Fibroblast of skin of back (primary cell): ENCODE measurements around the gene NAT8.
"Not testable (repeated sequence)": the region's sequence is repeated elsewhere in the genome, so short reads cannot be mapped to it uniquely, and the experiment has no call there.

Source experiments
- DNase-seq: peaks from one replicate; pipeline ENCODE4 v3.0.0-alpha.2; 2013

Gene NAT8

DNA sequence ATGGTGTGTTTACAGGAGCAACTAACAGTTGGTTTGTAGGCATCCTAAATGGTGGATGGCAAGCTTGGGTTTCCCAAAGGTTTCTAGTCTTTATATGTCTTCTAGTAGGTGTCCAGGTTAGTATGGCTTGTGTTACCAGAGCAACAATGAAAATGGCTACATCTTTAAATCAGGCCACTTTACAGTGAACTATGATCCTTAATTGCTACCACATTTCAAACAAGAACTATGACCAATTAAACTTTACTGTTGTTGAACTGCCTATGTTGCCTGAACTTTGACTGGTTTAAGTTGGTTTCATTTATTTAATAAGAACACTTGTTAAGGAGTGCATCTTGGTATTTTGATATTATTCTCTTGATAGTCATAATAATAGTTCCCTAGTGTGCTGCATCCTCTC is 5.2 kb downstream of the NAT8 start:
- not testable (repeated sequence) for DNase-seq

DNA sequence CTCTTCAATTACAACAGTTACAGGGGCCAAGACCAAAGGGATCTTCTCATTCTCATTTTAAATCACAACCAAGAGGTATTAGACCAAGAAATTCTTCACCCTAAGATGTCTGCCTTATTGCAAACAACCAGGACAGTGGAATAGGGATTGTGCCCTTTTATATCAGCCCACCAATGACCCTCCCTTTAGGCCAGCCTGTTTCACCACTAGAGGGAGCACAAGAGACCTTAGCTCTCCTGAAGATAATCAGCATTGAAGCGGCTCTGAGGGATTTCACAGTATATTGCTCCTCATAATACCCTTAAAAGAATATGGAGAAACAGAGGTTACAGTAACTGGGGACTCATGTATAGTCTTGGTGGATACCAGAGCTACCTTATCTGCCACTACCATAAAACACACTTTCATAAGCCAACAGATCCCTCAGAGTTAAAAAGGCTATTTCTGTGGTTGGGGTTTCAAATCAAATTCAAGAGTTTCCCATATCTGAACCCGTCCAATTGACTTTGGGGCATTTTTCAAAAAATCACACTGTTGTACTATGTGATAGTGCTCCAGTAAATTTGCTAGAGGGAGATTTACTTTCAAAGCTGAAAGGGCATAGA is 11.5 kb downstream of the NAT8 start:
- not testable (repeated sequence) for DNase-seq

DNA sequence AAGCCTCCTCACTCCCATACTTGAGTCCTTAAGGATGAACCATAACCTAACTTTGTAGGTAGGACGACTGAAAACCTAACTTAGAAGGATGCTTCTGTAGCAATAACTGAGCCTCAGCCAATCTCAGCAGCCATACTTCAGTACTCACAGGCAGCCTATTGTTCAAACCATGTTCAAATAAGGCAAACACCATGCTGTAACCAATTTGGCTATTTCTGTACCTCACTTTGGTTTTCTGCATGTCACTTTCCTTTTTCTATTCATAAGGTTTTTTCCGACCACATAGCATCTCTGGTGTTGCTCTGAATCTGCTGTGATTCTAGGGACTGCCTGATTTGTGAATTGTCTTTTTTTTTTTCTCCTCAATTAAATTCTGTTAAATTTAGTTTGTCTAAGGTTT is 13.7 kb downstream of the NAT8 start:
- not testable (repeated sequence) for DNase-seq

DNA sequence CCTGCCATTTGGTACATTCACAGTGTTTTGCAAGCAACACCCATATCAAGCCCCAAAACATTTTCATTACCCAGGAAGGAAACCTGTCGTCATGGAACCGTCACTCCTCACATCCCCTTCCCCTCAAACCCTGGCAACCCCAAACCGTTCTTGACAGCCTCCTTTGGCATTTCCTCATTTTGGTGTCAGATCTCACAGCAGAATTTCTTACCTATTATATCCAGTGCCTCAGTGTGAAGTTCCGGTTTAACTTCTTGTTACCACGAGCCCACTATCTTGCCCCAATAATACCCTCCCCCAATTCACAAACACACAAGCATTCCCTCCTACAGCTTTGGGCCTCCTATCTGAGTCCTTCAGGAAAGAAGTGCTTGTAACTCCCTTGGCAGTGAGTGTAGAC is 16.0 kb downstream of the NAT8 start:
- DNase-seq = not testable (repeated sequence)

DNA sequence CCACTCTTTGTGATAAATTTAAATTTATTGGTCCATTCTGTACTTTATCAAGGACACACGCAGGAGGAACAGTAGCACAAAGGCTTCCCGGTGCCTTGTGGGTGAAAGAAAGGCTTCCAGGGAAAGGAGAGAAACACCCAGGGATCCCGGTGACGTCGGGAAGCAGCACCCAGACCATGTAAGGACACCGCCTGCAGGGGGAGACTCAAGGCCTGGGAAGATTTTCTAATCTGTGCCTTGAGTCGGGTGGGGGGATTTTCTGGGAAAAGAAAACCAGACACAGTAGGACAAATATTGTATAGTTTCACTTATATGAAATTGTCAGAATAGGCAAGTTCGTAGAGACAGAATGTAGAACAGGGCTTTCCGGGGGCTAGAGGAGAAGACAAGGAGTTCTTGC is 17.6 kb downstream of the NAT8 start:
- DNase-seq = not testable (repeated sequence)

DNA sequence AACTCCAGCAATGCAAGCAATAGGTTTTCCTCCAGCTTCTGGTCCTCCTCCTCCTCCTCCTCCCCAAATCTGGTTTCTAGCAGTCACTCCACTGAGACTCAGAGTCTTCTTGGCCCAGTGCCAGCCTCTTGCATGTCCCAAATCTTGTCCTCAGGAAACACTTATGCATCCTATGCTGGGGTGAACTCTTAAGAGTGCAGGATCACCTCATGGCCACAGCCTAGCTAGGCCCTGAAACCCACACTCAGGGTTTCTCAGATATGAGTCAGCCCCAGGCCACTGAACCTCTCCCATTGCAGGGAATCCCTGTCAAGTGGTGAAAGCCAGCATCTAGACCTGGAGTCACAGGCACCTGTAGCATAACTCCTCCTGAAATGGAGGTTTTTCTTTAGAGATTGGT is 18.2 kb downstream of the NAT8 start:
- not testable (repeated sequence) for DNase-seq

DNA sequence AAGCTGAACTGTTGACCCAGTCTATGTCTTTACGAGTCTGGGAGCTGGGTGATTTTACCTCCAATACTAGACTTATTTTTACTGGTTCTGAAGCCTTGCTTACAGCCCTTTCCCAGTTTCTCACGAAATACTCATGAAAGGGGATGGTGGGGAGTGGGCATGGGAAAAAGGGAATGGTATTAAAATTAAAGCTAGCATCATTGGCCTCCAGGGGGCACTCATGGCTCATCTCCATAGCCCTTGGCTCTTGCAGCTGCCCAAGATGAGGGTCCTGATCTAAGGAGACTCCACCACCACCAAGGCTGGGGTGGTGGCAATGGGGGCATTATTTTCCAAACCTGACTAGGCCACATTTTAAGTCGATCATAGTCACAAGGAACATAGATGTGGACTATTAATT is 22.3 kb downstream of the NAT8 start:
- not testable (repeated sequence) for DNase-seq

DNA sequence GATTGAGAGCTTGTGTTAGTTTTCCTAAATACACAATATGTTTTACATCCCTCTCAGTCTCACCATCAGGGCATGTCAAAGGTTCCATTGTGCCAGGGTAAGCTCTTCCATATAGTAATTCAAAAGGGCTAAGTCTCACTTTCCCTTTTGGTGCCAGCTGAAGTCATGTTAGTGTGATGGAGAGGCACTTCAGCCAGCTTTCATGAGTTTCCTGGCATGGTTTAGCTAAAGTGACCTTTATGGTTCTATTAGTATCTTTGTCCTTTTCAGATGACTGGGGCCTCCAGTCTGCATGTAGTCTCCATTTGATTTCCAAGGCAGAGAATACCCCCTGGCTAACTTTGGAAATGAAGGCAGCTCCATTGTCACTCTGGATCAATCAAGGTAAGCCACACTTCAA is 27.2 kb downstream of the NAT8 start:
- DNase-seq = no peak

DNA sequence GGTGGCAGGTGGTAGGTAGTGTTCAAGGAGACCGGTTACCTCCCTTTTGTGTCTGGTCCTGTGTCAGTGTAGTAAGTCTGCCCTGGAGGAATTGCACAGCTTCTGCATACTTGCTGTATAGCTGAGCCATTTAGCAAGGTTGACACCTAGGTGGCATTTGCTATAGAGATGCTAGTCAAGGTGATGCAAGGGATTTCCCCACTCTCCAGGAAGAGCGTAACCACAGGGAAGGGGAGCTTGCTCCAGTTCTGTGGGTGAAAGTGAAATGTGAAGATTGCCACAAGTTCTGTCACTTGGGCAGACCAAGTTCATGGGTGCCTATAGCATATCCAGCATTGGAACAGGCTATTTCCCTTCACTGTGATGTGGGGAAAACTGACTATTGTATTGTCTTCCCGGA is 28.1 kb downstream of the NAT8 start:
- no peak for DNase-seq

DNA sequence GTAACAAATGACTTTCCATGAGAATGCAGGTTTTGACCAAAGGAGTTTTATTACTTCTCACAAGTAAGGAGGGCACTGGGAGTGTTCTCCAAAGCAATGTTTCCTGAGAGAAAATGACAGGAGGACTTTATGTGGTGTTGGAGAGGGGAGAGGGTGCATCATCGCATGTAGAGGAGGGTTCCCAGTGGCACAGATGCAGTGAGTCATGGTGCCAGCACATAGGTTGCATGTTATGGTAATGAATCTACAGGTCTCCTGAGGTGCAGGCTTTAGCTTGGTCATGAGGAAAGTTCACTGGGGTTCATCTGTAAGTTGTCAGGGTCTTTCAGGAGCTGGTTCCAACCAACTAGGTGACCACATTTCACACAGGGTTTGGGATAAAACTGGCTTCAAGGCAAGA is 30.4 kb downstream of the NAT8 start:
- peak; percentile 46 for DNase-seq

DNA sequence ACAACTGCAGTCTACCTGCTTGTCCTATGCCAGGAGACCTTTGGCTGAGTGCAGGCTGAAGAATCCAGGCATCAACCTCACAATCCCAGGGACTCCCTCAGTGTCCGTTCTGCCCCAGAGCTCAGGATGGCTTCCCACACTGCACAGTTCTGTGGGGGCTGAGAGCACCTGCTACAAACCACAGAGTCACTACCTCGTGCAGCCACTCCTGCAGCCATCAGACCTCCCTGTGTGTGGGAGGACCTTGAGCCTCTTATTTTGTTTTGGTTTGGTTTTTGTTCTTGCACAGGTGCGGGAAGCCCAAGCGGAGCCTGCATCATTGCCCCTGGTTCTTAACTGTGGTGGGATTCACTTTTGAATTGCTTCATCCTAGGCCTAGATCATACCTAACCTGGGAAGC is 31.0 kb downstream of the NAT8 start:
- no peak for DNase-seq

DNA sequence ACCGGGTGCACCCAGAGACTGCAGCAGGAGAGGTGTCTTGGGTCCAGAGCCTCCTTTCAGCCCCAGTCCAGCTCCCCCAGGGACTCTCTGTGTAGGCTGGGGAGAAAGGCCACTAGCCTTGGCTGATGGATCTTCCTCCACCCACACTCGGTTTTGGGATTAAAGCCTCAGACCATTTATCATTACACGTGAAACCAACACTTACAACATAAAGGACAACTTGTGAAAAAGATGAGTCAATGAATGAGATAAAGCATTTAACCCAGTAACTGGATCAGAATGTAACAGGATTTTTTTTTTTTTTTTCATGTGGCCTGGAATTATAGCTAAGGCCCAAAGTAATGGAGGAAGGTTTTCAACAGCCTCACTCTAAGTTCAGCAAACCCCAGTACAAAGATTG is 32.1 kb downstream of the NAT8 start:
- DNase-seq = no peak

DNA sequence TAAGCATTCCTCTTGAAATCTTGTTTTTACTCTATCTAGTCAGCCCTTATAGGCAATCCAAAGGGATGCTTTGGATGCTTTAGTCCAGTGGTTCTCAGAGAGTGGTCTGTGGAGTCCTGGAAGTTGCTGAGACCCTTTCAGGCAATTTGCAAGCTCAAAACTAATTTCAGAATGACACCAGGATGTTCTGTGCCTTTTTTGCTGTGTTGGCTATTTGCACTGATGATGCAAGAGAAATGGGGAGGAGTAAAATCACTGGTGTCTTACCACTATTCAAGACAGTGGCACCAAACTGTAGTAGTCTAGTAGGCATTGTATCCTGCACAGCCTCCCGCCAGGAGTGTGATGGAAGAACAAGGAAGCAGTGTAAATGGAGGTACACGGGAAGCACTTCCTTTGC is 37.6 kb downstream of the NAT8 start:
- not testable (repeated sequence) for DNase-seq

DNA sequence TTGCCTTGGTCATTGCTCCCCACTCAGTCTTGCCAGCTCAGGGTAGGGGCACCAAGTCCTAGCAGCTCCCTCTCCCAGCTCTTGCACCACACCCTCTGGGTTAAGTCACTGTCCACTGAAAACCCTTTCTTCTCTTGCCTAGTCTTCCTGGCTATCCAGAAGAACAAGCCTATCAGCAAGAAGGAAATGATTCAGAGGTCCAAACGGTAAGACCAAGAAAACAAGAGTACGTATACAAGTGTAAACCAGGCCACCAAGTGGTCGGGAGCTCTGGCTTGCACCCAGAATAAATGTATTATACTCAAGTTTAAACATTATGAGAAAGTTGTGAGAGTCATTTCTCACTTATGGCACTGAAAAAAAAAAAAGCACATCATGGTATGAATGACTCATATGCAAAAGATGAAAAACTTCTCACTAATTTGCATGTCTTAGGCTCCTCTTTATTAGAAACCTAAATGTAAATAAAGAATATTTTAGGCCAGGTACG is 39.1 kb downstream of the NAT8 start:
- peak; percentile 89 for DNase-seq

DNA sequence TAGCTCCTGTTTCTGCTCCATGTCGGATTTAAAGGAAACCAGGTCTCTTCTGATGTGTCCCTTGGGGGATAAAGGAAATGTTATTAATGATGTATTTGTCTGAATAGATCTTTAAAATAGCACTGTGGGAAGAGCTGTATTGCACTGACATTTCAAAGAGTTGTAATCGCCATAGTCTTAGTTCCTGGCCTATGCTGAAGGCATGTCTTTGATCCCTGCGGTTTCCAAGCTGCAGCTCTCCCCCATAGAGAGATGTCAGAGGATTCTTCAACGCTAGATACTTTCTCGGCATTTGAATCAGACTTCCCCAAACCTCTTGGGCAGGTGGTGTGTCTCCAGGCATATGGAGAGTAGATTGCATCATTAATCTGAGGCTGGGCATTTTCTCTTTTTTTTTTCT is 40.4 kb downstream of the NAT8 start:
- DNase-seq = peak; percentile 8

DNA sequence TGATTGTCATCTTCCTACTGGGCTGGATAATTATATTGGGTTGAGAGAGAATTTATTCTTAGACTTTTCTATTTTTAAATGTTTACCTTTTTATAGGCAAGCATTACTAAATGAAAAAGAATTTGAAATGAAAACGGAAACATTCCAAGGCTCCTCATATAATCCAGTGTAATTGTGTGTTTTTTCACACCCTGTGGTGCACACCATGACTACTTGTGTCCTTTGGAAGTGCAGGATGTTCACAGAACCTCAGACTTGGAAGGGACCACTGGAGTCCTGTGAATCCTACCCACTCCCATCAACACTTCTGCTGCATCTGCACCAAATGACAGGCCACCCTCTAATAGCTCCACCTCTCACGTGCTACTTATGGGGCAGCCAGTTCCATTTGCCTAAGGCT is 48.0 kb downstream of the NAT8 start:
- DNase-seq = peak; percentile 79

DNA sequence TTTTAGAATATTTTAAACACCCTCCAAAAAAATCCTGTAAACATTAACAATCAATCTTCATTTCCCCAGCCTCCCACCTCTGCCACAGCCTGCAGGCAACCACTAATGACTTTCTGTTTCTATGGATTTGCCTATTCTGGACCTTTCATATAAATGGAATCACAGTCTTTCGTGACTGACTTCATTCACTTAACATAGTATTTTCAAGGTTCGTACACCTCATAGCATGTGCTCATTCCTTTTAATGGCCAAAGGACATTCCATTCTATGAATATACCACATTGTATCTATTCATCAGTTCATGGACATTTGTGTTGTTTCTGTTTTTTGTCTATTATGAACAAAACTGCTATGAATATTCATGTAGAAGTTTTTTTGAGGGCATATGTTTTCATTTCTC is 48.5 kb downstream of the NAT8 start:
- peak; percentile 41 for DNase-seq
